ACC112 (cell line): ENCODE measurements around the gene GJC2.

Experiments used
- H2AFZ ChIP-seq: fragments of 200-600 bp; sonication (generic); one replicate; pipeline ENCODE4 v1.6.0; 2017; ENCODE audit warnings: antibody characterized with exemption, low read length; ENCODE audit not compliant: unreplicated experiment
- H3K27ac ChIP-seq: fragments of 200-600 bp; sonication (generic); 2 replicates; pipeline ENCODE4 v1.5.1; 2014; ENCODE audit warnings: low read depth, mild to moderate bottlenecking, antibody characterized with exemption, low read length, moderate library complexity
- H3K27me3 ChIP-seq: fragments of 200-600 bp; sonication (generic); 2 replicates; pipeline ENCODE4 v1.6.1; 2014; ENCODE audit warnings: mild to moderate bottlenecking, antibody characterized with exemption, low read length, moderate library complexity, mixed read lengths; ENCODE audit not compliant: insufficient read depth
- H3K36me3 ChIP-seq: fragments of 200-600 bp; sonication (generic); 2 replicates; pipeline ENCODE4 v1.6.1; 2016; ENCODE audit warnings: mild to moderate bottlenecking, antibody characterized with exemption, low read length, moderate library complexity, mixed read lengths; ENCODE audit not compliant: insufficient read depth
- H3K4me1 ChIP-seq: fragments of 200-600 bp; sonication (generic); one replicate; pipeline ENCODE4 v1.6.1; 2016; ENCODE audit warnings: low read length, mixed read lengths; ENCODE audit not compliant: insufficient read depth, unreplicated experiment, control insufficient read depth
- H3K4me3 ChIP-seq: fragments of 200-600 bp; sonication (generic); 2 replicates; pipeline ENCODE4 v1.5.1; 2014; ENCODE audit warnings: mild to moderate bottlenecking, low read depth, low read length
- H3K79me2 ChIP-seq: fragments of 200-600 bp; sonication (generic); one replicate; pipeline ENCODE4 v1.6.0; 2016; ENCODE audit warnings: low read length; ENCODE audit not compliant: control insufficient read depth, unreplicated experiment, insufficient read depth

Gene GJC2

GRCh38 chr1:228175316-228176023, 25.7 kb downstream of the GJC2 start:
- Histone ChIP-seq H3K4me1 (no peaks in the 10 kb centered on the region), H3K4me3 (no peak overlapping the region), H3K27ac (no peak overlapping the region), H2AFZ (no peak overlapping the region), H3K79me2 (no peaks in the 10 kb centered on the region), H3K36me3 (no peaks in the 10 kb centered on the region), H3K27me3 (no peaks in the 10 kb centered on the region)

- Histone ChIP-seq H2AFZ (no peak overlapping the region), H3K27ac (no peak overlapping the region), H3K36me3 (no peaks in the 10 kb centered on the region), H3K79me2 (no peaks in the 10 kb centered on the region), H3K27me3 (no peaks in the 10 kb centered on the region), H3K4me1 (no peaks in the 10 kb centered on the region), H3K4me3 (no peak overlapping the region)
These were observed 26.3 kb downstream of the GJC2 start for GRCh38 chr1:228176024-228176395.

- H3K4me3 ChIP-seq, result no peak overlapping the region
- no peaks in the 10 kb centered on the region for H3K36me3 ChIP-seq
- H3K79me2 ChIP-seq, result no peaks in the 10 kb centered on the region
- no peaks in the 10 kb centered on the region for H3K4me1 ChIP-seq
- H2AFZ ChIP-seq, result no peak overlapping the region
- H3K27me3 ChIP-seq, result no peaks in the 10 kb centered on the region
- H3K27ac ChIP-seq, result no peak overlapping the region
These were observed 26.9 kb downstream of the GJC2 start for GRCh38 chr1:228176461-228177182.

- Histone ChIP-seq H2AFZ (no peak overlapping the region), H3K4me3 (no peak overlapping the region), H3K36me3 (no peaks in the 10 kb centered on the region), H3K27me3 (no peaks in the 10 kb centered on the region), H3K27ac (no peak overlapping the region), H3K4me1 (no peaks in the 10 kb centered on the region), H3K79me2 (no peaks in the 10 kb centered on the region)
These were observed 27.4 kb downstream of the GJC2 start for GRCh38 chr1:228177183-228177475.

- Histone ChIP-seq H3K4me1 (no peaks in the 10 kb centered on the region), H3K36me3 (no peaks in the 10 kb centered on the region), H3K4me3 (no peak overlapping the region)
These were observed 28.3 kb downstream of the GJC2 start for GRCh38 chr1:228177721-228178710.

GRCh38 chr1:228178737-228179684, 29.3 kb downstream of the GJC2 start:
- Histone ChIP-seq H3K27me3 (no peaks in the 10 kb centered on the region), H3K4me3 (no peak overlapping the region), H2AFZ (no peak overlapping the region), H3K4me1 (no peaks in the 10 kb centered on the region), H3K36me3 (no peaks in the 10 kb centered on the region), H3K79me2 (no peaks in the 10 kb centered on the region), H3K27ac (no peak overlapping the region)

More at GRCh38 chr1:228177721-228178710, 28.3 kb downstream of the GJC2 start:
- H3K27me3 ChIP-seq, result no peaks in the 10 kb centered on the region
- no peaks in the 10 kb centered on the region for H3K79me2 ChIP-seq
- H3K27ac ChIP-seq, result no peak overlapping the region
- H2AFZ ChIP-seq, result no peak overlapping the region

- Histone ChIP-seq H2AFZ (no peak overlapping the region), H3K27me3 (no peaks in the 10 kb centered on the region), H3K4me3 (no peak overlapping the region), H3K27ac (no peak overlapping the region), H3K36me3 (no peaks in the 10 kb centered on the region), H3K79me2 (no peaks in the 10 kb centered on the region), H3K4me1 (no peaks in the 10 kb centered on the region)
These were observed 30.7 kb downstream of the GJC2 start for GRCh38 chr1:228180271-228180958.

- Histone ChIP-seq H3K4me3 (no peak overlapping the region), H3K79me2 (no peaks in the 10 kb centered on the region), H3K27ac (no peak overlapping the region), H3K27me3 (no peaks in the 10 kb centered on the region), H2AFZ (no peak overlapping the region), H3K4me1 (no peaks in the 10 kb centered on the region), H3K36me3 (no peaks in the 10 kb centered on the region)
These were observed 31.4 kb downstream of the GJC2 start for GRCh38 chr1:228180959-228181644.

GRCh38 chr1:228181645-228182034, 31.9 kb downstream of the GJC2 start:
- H3K27ac ChIP-seq, result no peak overlapping the region
- no peaks in the 10 kb centered on the region for H3K4me1 ChIP-seq
- H3K36me3 ChIP-seq, result no peaks in the 10 kb centered on the region
- no peaks in the 10 kb centered on the region for H3K27me3 ChIP-seq
- no peak overlapping the region for H2AFZ ChIP-seq
- no peaks in the 10 kb centered on the region for H3K79me2 ChIP-seq
- no peak overlapping the region for H3K4me3 ChIP-seq
